AG04450 (cell line): ENCODE results near the gene ANTXR1. TPM values are rescaled to one million over a fixed set of nuclear protein-coding genes. Genes with fewer than 3 reads are reported as not detected.

ENCODE experiments used
- CTCF ChIA-PET: fragments of 300-600, 350-600 bp; formaldehyde crosslinking; extraction: SDS; loops from one replicate; lab custom pipeline; 2022; ENCODE audit warnings: antibody characterized with exemption, inconsistent platforms; lab: Charles Lee
- POLR2A ChIA-PET: fragments of 350-600 bp; formaldehyde crosslinking; extraction: SDS; loops from one replicate; lab custom pipeline; 2021; ENCODE audit warnings: antibody characterized with exemption, inconsistent platforms; lab: Yijun Ruan, JAX
- DNase-seq: peaks from one replicate; pipeline ENCODE4 v3.0.0-alpha.2; 2011; ENCODE audit warnings: low read depth, low spot score
- H3K27ac ChIP-seq: one replicate; pipeline ENCODE4 v1.5.1; 2012; ENCODE audit warnings: low read depth, low read length, control low read depth
- H3K27me3 ChIP-seq: one replicate; pipeline ENCODE4 v1.6.0; 2012; ENCODE audit warnings: low read length; ENCODE audit not compliant: control insufficient read depth, insufficient read depth
- H3K4me3 ChIP-seq: 2 replicates; pipeline ENCODE4 v1.5.1; 2011; ENCODE audit warnings: mild to moderate bottlenecking, low read depth, low read length, control low read depth
- H3K9me3 ChIP-seq: 2 replicates; pipeline ENCODE4 v1.5.1; 2012; ENCODE audit warnings: low read length; ENCODE audit not compliant: control insufficient read depth, insufficient read depth
- polyA minus RNA-seq: library from RNA; depleted of rRNA, polyadenylated mRNA; stranded (reverse); fragments of >200 nt; gene quantifications from 2 replicates; pipeline ENCODE4 v1.2.3, GENCODE V29; 2011; rRNA and poly(A)+ RNA removed
- polyA plus RNA-seq: library from polyadenylated mRNA; depleted of rRNA; stranded (reverse); fragments of >200 nt; gene quantifications from 2 replicates; pipeline ENCODE4 v1.2.3, GENCODE V29; 2011; rRNA removed
- TF ChIP-seq, protein P1 (sequence below): IDR thresholded peaks from 2 replicates; pipeline ENCODE4 v1.5.1; 2011; ENCODE audit warnings: low read depth, low read length, control low read depth, inconsistent platforms

ANTXR1 gene
- polyA plus RNA-seq, result 101 and 113 TPM in 2 replicates
- polyA minus RNA-seq, result 74.7 and 79.1 TPM in 2 replicates

DNA sequence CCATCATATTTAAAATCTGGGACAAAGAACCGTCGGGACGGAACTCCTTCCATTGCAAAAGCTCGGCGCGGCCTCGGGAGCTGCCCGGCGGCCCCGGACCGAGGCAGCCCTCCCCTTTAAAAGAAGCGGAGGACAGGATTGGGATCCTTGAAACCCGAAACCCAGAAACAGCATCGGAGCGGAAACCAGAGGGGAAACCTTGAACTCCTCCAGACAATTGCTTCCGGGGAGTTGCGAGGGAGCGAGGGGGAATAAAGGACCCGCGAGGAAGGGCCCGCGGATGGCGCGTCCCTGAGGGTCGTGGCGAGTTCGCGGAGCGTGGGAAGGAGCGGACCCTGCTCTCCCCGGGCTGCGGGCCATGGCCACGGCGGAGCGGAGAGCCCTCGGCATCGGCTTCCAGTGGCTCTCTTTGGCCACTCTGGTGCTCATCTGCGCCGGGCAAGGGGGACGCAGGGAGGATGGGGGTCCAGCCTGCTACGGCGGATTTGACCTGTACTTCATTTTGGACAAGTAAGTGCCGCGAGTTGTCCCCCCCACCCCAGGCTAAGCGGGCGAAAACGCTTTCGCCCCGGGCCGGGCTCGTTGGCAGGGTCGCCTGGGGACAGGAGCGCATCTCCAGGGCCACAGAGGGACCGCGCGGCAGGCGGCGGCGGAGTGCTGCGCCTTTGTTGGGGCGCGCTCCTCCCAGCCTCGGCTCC, at the start of gene ANTXR1:
Gene ANTXR1 (plus strand): TSS at position 38 of the 698 bp plus-strand sequence. CDS start 321 bp downstream, at position 359.
- no peaks in the 10 kb centered on the region for H3K9me3 ChIP-seq
- ChIA-PET POLR2A (interaction anchor here (0.6 to 0.9 kb wide), 4 partner anchors 9 to 290 kb away, joined by 3 to 4 read pairs (median 4); no protein-coding TSS in a partner anchor), CTCF (interaction anchor here (0.6 to 2.2 kb wide), 25 partner anchors 9 to 721 kb away, joined by 3 to 15 read pairs (median 5); no protein-coding TSS in a partner anchor)
- peak within 1 kb of the TSS; percentile 90 for H3K4me3 ChIP-seq
- TF ChIP-seq, protein P1, sequence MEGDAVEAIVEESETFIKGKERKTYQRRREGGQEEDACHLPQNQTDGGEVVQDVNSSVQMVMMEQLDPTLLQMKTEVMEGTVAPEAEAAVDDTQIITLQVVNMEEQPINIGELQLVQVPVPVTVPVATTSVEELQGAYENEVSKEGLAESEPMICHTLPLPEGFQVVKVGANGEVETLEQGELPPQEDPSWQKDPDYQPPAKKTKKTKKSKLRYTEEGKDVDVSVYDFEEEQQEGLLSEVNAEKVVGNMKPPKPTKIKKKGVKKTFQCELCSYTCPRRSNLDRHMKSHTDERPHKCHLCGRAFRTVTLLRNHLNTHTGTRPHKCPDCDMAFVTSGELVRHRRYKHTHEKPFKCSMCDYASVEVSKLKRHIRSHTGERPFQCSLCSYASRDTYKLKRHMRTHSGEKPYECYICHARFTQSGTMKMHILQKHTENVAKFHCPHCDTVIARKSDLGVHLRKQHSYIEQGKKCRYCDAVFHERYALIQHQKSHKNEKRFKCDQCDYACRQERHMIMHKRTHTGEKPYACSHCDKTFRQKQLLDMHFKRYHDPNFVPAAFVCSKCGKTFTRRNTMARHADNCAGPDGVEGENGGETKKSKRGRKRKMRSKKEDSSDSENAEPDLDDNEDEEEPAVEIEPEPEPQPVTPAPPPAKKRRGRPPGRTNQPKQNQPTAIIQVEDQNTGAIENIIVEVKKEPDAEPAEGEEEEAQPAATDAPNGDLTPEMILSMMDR, result no peak
- no peaks in the 10 kb centered on the region for H3K27me3 ChIP-seq
- peak within 1 kb of the TSS; percentile 76 for H3K27ac ChIP-seq
- DNase-seq, result peak; percentile 45

DNA sequence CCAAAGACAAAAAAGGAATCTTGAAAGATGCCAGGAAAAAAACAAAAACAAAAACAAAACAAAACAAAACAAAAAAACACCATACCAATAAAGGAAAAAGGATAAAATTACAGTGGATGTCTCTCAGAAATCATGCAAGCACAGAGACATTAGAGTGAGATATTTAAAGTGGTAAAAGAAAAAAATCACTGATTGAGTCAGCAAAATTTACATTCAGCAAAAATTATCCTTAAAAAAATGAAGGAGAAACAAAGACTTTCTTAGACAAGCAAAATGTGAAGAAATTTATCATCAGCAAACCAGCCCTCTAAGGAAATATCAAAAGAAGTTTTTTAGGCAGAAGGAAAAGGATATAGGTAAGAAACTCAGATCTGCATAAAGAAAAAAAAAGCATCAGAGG, 48.7 kb upstream of the ANTXR1 start:
- CTCF ChIA-PET, result no interaction called here

DNA sequence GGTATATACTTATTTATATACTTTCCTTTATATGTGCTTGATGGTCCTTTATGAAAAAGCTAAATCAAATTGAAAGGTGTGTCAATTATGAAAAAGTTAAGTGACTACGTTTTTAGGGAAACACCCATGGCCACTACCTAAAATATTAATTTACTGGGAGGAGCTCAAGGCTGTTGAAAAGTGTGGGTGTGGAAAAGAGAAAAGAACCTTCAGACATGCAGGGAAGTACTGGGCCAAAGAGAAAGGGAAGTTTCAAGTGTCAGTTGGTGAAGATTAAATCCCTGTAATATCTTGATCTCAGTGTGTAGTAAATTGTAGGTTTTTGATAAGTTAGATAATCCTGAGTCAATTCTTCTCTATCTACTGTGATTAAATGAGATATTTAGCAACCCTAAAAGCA, 44.8 kb upstream of the ANTXR1 start:
- no peak overlapping the region for H3K4me3 ChIP-seq
- TF ChIP-seq, protein P1, result no peak
- CTCF ChIA-PET, result no interaction called here
- POLR2A ChIA-PET, result interaction anchor here (0.7 kb wide), 1 partner anchor 14 kb away, joined by 3 read pairs; no protein-coding TSS in a partner anchor
- H3K9me3 ChIP-seq, result no peaks in the 10 kb centered on the region
- H3K27me3 ChIP-seq, result no peaks in the 10 kb centered on the region
- H3K27ac ChIP-seq, result no peak overlapping the region
- DNase-seq, result no peak

More for the DNA sequence above, 48.7 kb upstream of the ANTXR1 start:
- Histone ChIP-seq H3K27me3 (no peaks in the 10 kb centered on the region), H3K4me3 (no peak overlapping the region), H3K9me3 (no peaks in the 10 kb centered on the region), H3K27ac (no peak overlapping the region)
- no peak for DNase-seq
- TF ChIP-seq, protein P1, result no peak
- POLR2A ChIA-PET, result no interaction called here

DNA sequence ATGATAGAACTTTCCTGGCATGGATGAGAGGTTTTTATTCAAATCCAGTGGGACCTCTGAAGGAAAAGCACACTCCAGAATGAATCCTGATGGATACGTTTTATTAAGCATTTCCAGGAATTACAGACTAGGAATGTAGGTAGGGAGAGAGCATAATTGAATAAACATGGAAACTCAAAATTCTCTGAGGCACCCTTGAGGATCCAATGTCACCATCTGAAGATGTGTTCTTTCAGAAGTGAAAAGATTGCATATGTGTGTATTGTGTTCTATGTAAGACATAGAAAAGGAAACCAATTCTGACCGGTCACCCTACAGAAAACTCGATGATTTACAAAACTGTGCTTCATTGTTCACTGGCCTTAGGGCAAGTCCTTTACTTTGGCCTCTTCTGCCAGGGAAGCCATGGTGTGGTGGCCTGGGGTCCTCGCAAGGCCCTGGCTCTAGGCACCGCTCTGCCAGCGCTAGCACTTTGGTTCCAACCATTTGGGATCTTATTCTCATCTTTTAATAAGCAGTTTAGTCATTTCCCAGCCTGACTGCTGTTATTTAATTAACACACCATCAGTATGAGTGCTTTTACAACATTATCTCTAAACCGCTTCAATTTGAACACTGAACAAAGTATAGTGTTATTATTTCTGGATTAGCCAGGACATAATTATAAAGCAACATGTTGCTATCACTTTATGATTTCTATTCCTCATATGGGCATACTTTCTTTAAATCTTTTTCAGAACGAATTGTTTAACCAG, 43.1 kb upstream of the ANTXR1 start:
- POLR2A ChIA-PET, result no interaction called here
- TF ChIP-seq, protein P1, result no peak
- CTCF ChIA-PET, result no interaction called here

More for the DNA sequence above, 43.1 kb upstream of the ANTXR1 start:
- H3K27ac ChIP-seq, result no peak overlapping the region
- no peak for DNase-seq
- no peaks in the 10 kb centered on the region for H3K27me3 ChIP-seq
- H3K9me3 ChIP-seq, result no peaks in the 10 kb centered on the region
- H3K4me3 ChIP-seq, result no peak overlapping the region
